ENCODE data around the gene RUSC1.
"Not testable (repeated sequence)": the region's sequence is repeated elsewhere in the genome, so short reads cannot be mapped to it uniquely, and the experiment has no call there.

DNA sequence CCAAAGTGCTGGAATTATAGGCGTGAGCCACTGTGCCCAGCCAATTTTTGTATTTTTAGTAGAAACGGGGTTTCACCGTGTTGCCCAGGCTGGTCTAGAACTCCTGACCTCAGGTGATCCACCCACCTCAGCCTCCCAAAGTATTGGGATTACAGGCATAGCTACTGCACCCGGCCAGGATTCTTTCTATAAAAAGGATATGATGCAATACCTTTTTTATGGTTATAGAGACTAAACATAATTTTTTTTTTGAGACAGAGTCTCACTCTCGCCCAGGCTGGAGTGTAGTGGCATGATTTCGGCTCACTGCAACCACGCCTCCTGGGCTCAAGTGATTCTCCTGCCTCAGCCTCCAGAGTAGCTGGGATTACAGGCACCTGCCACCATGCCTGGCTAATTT lies 8.2 kb downstream of the RUSC1 start:
- TF ChIP-seq, protein P1, sequence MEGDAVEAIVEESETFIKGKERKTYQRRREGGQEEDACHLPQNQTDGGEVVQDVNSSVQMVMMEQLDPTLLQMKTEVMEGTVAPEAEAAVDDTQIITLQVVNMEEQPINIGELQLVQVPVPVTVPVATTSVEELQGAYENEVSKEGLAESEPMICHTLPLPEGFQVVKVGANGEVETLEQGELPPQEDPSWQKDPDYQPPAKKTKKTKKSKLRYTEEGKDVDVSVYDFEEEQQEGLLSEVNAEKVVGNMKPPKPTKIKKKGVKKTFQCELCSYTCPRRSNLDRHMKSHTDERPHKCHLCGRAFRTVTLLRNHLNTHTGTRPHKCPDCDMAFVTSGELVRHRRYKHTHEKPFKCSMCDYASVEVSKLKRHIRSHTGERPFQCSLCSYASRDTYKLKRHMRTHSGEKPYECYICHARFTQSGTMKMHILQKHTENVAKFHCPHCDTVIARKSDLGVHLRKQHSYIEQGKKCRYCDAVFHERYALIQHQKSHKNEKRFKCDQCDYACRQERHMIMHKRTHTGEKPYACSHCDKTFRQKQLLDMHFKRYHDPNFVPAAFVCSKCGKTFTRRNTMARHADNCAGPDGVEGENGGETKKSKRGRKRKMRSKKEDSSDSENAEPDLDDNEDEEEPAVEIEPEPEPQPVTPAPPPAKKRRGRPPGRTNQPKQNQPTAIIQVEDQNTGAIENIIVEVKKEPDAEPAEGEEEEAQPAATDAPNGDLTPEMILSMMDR (IDR thresholded peaks at IDR 0.05): not testable (repeated sequence)
- not testable (repeated sequence) for TF ChIP-seq NR3C1 (CRISPR knock-in tag; conservative IDR thresholded peaks at IDR 0.05; ENCODE audit: low read depth); ZNF232 (CRISPR knock-in tag; IDR thresholded peaks at IDR 0.05); TEAD4 (CRISPR knock-in tag; IDR thresholded peaks at IDR 0.05); NR1H2 (CRISPR knock-in tag; IDR thresholded peaks at IDR 0.05); JUN (CRISPR knock-in tag; IDR thresholded peaks at IDR 0.05); FOXP1 (CRISPR knock-in tag; IDR thresholded peaks at IDR 0.05; ENCODE audit: borderline replicate concordance); ZNF416 (CRISPR knock-in tag; IDR thresholded peaks at IDR 0.05)
- TF ChIP-seq, protein P2, sequence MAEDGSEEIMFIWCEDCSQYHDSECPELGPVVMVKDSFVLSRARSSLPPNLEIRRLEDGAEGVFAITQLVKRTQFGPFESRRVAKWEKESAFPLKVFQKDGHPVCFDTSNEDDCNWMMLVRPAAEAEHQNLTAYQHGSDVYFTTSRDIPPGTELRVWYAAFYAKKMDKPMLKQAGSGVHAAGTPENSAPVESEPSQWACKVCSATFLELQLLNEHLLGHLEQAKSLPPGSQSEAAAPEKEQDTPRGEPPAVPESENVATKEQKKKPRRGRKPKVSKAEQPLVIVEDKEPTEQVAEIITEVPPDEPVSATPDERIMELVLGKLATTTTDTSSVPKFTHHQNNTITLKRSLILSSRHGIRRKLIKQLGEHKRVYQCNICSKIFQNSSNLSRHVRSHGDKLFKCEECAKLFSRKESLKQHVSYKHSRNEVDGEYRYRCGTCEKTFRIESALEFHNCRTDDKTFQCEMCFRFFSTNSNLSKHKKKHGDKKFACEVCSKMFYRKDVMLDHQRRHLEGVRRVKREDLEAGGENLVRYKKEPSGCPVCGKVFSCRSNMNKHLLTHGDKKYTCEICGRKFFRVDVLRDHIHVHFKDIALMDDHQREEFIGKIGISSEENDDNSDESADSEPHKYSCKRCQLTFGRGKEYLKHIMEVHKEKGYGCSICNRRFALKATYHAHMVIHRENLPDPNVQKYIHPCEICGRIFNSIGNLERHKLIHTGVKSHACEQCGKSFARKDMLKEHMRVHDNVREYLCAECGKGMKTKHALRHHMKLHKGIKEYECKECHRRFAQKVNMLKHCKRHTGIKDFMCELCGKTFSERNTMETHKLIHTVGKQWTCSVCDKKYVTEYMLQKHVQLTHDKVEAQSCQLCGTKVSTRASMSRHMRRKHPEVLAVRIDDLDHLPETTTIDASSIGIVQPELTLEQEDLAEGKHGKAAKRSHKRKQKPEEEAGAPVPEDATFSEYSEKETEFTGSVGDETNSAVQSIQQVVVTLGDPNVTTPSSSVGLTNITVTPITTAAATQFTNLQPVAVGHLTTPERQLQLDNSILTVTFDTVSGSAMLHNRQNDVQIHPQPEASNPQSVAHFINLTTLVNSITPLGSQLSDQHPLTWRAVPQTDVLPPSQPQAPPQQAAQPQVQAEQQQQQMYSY (CRISPR knock-in tag; IDR thresholded peaks at IDR 0.05): not testable (repeated sequence)
- TF ChIP-seq, protein P3, sequence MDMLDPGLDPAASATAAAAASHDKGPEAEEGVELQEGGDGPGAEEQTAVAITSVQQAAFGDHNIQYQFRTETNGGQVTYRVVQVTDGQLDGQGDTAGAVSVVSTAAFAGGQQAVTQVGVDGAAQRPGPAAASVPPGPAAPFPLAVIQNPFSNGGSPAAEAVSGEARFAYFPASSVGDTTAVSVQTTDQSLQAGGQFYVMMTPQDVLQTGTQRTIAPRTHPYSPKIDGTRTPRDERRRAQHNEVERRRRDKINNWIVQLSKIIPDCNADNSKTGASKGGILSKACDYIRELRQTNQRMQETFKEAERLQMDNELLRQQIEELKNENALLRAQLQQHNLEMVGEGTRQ (CRISPR knock-in tag; IDR thresholded peaks at IDR 0.05): not testable (repeated sequence)
- TF ChIP-seq, protein P4, sequence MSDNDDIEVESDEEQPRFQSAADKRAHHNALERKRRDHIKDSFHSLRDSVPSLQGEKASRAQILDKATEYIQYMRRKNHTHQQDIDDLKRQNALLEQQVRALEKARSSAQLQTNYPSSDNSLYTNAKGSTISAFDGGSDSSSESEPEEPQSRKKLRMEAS (CRISPR knock-in tag; IDR thresholded peaks at IDR 0.05): not testable (repeated sequence)
- TF ChIP-seq, protein P5, sequence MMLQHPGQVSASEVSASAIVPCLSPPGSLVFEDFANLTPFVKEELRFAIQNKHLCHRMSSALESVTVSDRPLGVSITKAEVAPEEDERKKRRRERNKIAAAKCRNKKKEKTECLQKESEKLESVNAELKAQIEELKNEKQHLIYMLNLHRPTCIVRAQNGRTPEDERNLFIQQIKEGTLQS (CRISPR knock-in tag; conservative IDR thresholded peaks at IDR 0.05): not testable (repeated sequence)
- TF ChIP-seq, protein P6, sequence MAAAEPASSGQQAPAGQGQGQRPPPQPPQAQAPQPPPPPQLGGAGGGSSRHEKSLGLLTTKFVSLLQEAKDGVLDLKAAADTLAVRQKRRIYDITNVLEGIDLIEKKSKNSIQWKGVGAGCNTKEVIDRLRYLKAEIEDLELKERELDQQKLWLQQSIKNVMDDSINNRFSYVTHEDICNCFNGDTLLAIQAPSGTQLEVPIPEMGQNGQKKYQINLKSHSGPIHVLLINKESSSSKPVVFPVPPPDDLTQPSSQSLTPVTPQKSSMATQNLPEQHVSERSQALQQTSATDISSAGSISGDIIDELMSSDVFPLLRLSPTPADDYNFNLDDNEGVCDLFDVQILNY (CRISPR knock-in tag; IDR thresholded peaks at IDR 0.05): not testable (repeated sequence)

Data from WTC11 (cell line).